PC-9 (cell line): ENCODE measurements around the gene LYZL6. TPM values are rescaled to one million over a fixed set of nuclear protein-coding genes. Genes with fewer than 3 reads are reported as not detected.

Source experiments
- BruUV-seq: library from RNA; stranded (reverse); fragments of 400-500 nt; replicated peaks from 2 replicates; lab custom pipeline; 2021; lab: Mats Ljungman, UMichigan
- CTCF ChIA-PET: fragments of 300-600 bp; sonication (Branson Sonifier 250); formaldehyde crosslinking; loops from one replicate; lab custom pipeline; 2022; ENCODE audit warnings: antibody characterized with exemption; lab: Charles Lee
- POLR2A ChIA-PET: fragments of 300-600 bp; sonication (Branson Sonifier 250); formaldehyde crosslinking; loops from one replicate; lab custom pipeline; 2022; ENCODE audit warnings: antibody characterized with exemption; ENCODE audit not compliant: unreplicated experiment; lab: Charles Lee
- DNase-seq, 2 experiments: peaks; one replicate each; pipeline versions ENCODE4 v3.0.0 to v3.0.0-alpha.2; 2015 to 2022; ENCODE audit warnings: mixed read lengths in 1 of 2
- H2AFZ ChIP-seq: fragments of 200-600 bp; sonication (generic); 2 replicates; pipeline ENCODE4 v1.8.1; 2017; ENCODE audit warnings: antibody characterized with exemption
- H3F3A ChIP-seq: fragments of 200-600 bp; sonication (generic); 2 replicates; pipeline ENCODE4 v1.8.1; 2017; ENCODE audit warnings: antibody characterized with exemption, mild to moderate bottlenecking, low read depth; ENCODE audit not compliant: insufficient read depth
- H3K27ac ChIP-seq: fragments of 200-600 bp; sonication (generic); 2 replicates; pipeline ENCODE4 v1.6.1; 2016; ENCODE audit warnings: mixed run types
- H3K27me3 ChIP-seq: fragments of 200-600 bp; sonication (generic); 2 replicates; pipeline ENCODE4 v1.6.1; 2016; ENCODE audit warnings: low read depth, mixed run types; ENCODE audit not compliant: insufficient read depth
- H3K36me3 ChIP-seq: fragments of 200-600 bp; sonication (generic); 2 replicates; pipeline ENCODE4 v1.6.1; 2016; ENCODE audit warnings: low read depth, mixed run types
- H3K4me1 ChIP-seq: fragments of 200-600 bp; sonication (generic); replicated peaks from 2 replicates; pipeline ENCODE4 v1.6.1; 2016; ENCODE audit warnings: mixed run types; ENCODE audit not compliant: insufficient read depth
- H3K4me2 ChIP-seq: fragments of 200-600 bp; sonication (generic); 2 replicates; pipeline ENCODE4 v1.6.1; 2017; ENCODE audit warnings: mixed run types
- H3K4me3 ChIP-seq: fragments of 200-600 bp; sonication (generic); 2 replicates; pipeline ENCODE4 v1.6.1; 2016; ENCODE audit warnings: mixed run types
- H3K79me2 ChIP-seq: fragments of 200-600 bp; sonication (generic); 2 replicates; pipeline ENCODE4 v1.6.1; 2017; ENCODE audit warnings: low read depth, mixed run types
- H3K9me2 ChIP-seq: fragments of 200-600 bp; sonication (generic); 2 replicates; pipeline ENCODE4 v1.8.1; 2017; ENCODE audit warnings: mild to moderate bottlenecking; ENCODE audit not compliant: insufficient read depth
- H3K9me3 ChIP-seq: fragments of 200-600 bp; sonication (generic); 2 replicates; pipeline ENCODE4 v1.8.1; 2016; ENCODE audit warnings: low read depth; ENCODE audit not compliant: insufficient read depth
- H4K20me1 ChIP-seq: fragments of 200-600 bp; sonication (generic); 2 replicates; pipeline ENCODE4 v1.8.1; 2017; ENCODE audit not compliant: insufficient read depth
- CTCF ChIP-seq: fragments of 200-600 bp; sonication (generic); conservative IDR thresholded peaks from 2 replicates; pipeline ENCODE4 v1.6.1; 2017; ENCODE audit warnings: mixed run types, antibody characterized with exemption, mild to moderate bottlenecking, moderate library complexity
- EZH2 ChIP-seq: fragments of 200-600 bp; sonication (generic); IDR thresholded peaks from 2 replicates; pipeline ENCODE4 v1.8.0; 2017; ENCODE audit warnings: antibody characterized with exemption, low read depth
- intact Hi-C: fragments of 100-400 bp; cut with micrococcal nuclease; formaldehyde crosslinking; loops from one replicate; pipeline ENCODE4 v1.10.0; 2022; ENCODE audit not compliant: unreplicated experiment
- total RNA-seq: library from RNA; stranded (reverse); gene quantifications from 2 replicates; pipeline ENCODE4 v1.2.3, GENCODE V29; 2021

LYZL6 gene
- total RNA-seq, 1 experiment from 2014 or later: not detected

GRCh38 chr17:35913609-35914008 lies 29.9 kb downstream of the LYZL6 start:
- POLR2A ChIA-PET: no interaction called here
- H3K4me3 ChIP-seq: no peak overlapping the region
- TF ChIP-seq CTCF (no peak), EZH2 (no peak)
- H4K20me1 ChIP-seq: no peaks in the 10 kb centered on the region
- no peak overlapping the region for H3K4me2 ChIP-seq
- H3K79me2 ChIP-seq: no peaks in the 10 kb centered on the region
- BruUV-seq: no TSS peak
- H3K9me3 ChIP-seq: no peaks in the 10 kb centered on the region
- intact Hi-C loops: no loop called here
- H3K27ac ChIP-seq: no peak overlapping the region
- H3K27me3 ChIP-seq: peaks cover 17% of the 10 kb centered on the region
- no peak overlapping the region for H2AFZ ChIP-seq
- CTCF ChIA-PET: no interaction called here
- no peaks in the 10 kb centered on the region for H3K9me2 ChIP-seq
- no peaks in the 10 kb centered on the region for H3K36me3 ChIP-seq
- no peaks in the 10 kb centered on the region for H3F3A ChIP-seq
- DNase-seq: no peak
- H3K4me1 ChIP-seq: no peaks in the 10 kb centered on the region

- Histone ChIP-seq H3K27me3 (peaks cover 19% of the 10 kb centered on the region), H2AFZ (no peak overlapping the region), H3K27ac (no peak overlapping the region), H3K36me3 (no peaks in the 10 kb centered on the region), H3K4me2 (no peak overlapping the region), H4K20me1 (no peaks in the 10 kb centered on the region), H3K4me1 (no peaks in the 10 kb centered on the region), H3K9me2 (no peaks in the 10 kb centered on the region), H3F3A (no peaks in the 10 kb centered on the region), H3K4me3 (no peak overlapping the region), H3K9me3 (no peaks in the 10 kb centered on the region), H3K79me2 (no peaks in the 10 kb centered on the region)
- POLR2A ChIA-PET: interaction anchor here (0.6 kb wide), 1 partner anchor 15 kb away, joined by 4 read pairs; no protein-coding TSS in a partner anchor
- intact Hi-C loops: no loop called here
- TF ChIP-seq CTCF (no peak), EZH2 (no peak)
- no peak for DNase-seq
- CTCF ChIA-PET: no interaction called here
- no TSS peak for BruUV-seq
These were observed 30.6 kb downstream of the LYZL6 start for GRCh38 chr17:35912942-35913341.

GRCh38 chr17:35912339-35912912 lies 31.1 kb downstream of the LYZL6 start:
- Histone ChIP-seq H3K27me3 (peaks cover 24% of the 10 kb centered on the region), H3K79me2 (no peaks in the 10 kb centered on the region), H4K20me1 (no peaks in the 10 kb centered on the region), H2AFZ (no peak overlapping the region), H3K4me1 (no peaks in the 10 kb centered on the region), H3K36me3 (no peaks in the 10 kb centered on the region), H3K9me2 (no peaks in the 10 kb centered on the region), H3F3A (no peaks in the 10 kb centered on the region), H3K27ac (no peak overlapping the region), H3K4me3 (no peak overlapping the region), H3K9me3 (no peaks in the 10 kb centered on the region), H3K4me2 (no peak overlapping the region)
- CTCF ChIA-PET: no interaction called here
- TF ChIP-seq EZH2: no peak
- no peak for TF ChIP-seq CTCF
- no peak for DNase-seq
- intact Hi-C loops: no loop called here
- BruUV-seq: no TSS peak
- POLR2A ChIA-PET: interaction anchor here (0.6 kb wide), 1 partner anchor 14 kb away, joined by 4 read pairs; no protein-coding TSS in a partner anchor
